Caki2 (cell line): ENCODE measurements around the gene BFSP2. TPM values are rescaled to one million over a fixed set of nuclear protein-coding genes. Genes with fewer than 3 reads are reported as not detected.

Experiments used
- DNase-seq: peaks from one replicate; pipeline ENCODE4 v3.0.0-alpha.2; 2015; ENCODE audit warnings: low read depth
- in situ Hi-C: cut with HindIII; loops from 2 replicates; pipeline ENCODE4 v1.10.0; 2016; ENCODE audit warnings: low sequenced_read_pairs, low pct_unique_long_range_greater_than_20kb, mixed read lengths
- total RNA-seq: library from RNA; depleted of rRNA; stranded (reverse); fragments of >200 nt; shearing (Covaris generic); gene quantifications from 2 replicates; pipeline ENCODE4 v1.2.3, GENCODE V29; 2014; ENCODE audit warnings: low replicate concordance

BFSP2 gene
- total RNA-seq, 1 experiment from 2014 or later, result not detected

- DNase-seq, result no peak
- in situ Hi-C loops, result no loop called here
Observed at GRCh38 chr3:133444423-133444774, 44.5 kb downstream of the BFSP2 start.

GRCh38 chr3:133445108-133445507 is 45.3 kb downstream of the BFSP2 start:
- in situ Hi-C loops, result no loop called here
- no peak for DNase-seq

GRCh38 chr3:133447750-133448477 is 48.1 kb downstream of the BFSP2 start:
- in situ Hi-C loops, result no loop called here
- DNase-seq, result no peak

GRCh38 chr3:133448478-133449122 is 48.7 kb downstream of the BFSP2 start:
- in situ Hi-C loops, result no loop called here
- DNase-seq, result no peak

GRCh38 chr3:133451309-133451708 is 51.5 kb downstream of the BFSP2 start:
- in situ Hi-C loops, result no loop called here
- DNase-seq, result no peak

GRCh38 chr3:133452641-133453319 is 52.9 kb downstream of the BFSP2 start:
- in situ Hi-C loops, result no loop called here
- peak; percentile 13 for DNase-seq

- no peak for DNase-seq
- in situ Hi-C loops, result no loop called here
Observed at GRCh38 chr3:133453383-133453782, 53.5 kb downstream of the BFSP2 start.

GRCh38 chr3:133455281-133455680 is 55.4 kb downstream of the BFSP2 start:
- in situ Hi-C loops, result no loop called here

GRCh38 chr3:133455960-133456359 is 56.1 kb downstream of the BFSP2 start:
- in situ Hi-C loops, result no loop called here
- DNase-seq, result no peak

More at GRCh38 chr3:133455281-133455680, 55.4 kb downstream of the BFSP2 start:
- DNase-seq, result no peak

- no peak for DNase-seq
- in situ Hi-C loops, result no loop called here
Observed at GRCh38 chr3:133457025-133457424, 57.2 kb downstream of the BFSP2 start.

GRCh38 chr3:133457465-133458067 is 57.7 kb downstream of the BFSP2 start:
- DNase-seq, result no peak
- in situ Hi-C loops, result no loop called here

- in situ Hi-C loops, result no loop called here
- no peak for DNase-seq
Observed at GRCh38 chr3:133459400-133459799, 59.5 kb downstream of the BFSP2 start.

GRCh38 chr3:133460809-133461208 is 61.0 kb downstream of the BFSP2 start:
- no peak for DNase-seq

GRCh38 chr3:133461291-133461690 is 61.4 kb downstream of the BFSP2 start:
- DNase-seq, result no peak
- in situ Hi-C loops, result no loop called here

More at GRCh38 chr3:133460809-133461208, 61.0 kb downstream of the BFSP2 start:
- in situ Hi-C loops, result no loop called here

- in situ Hi-C loops, result no loop called here
- peak; percentile 27 for DNase-seq
Observed at GRCh38 chr3:133463347-133463860, 63.5 kb downstream of the BFSP2 start.

GRCh38 chr3:133464573-133464972 is 64.7 kb downstream of the BFSP2 start:
- in situ Hi-C loops, result no loop called here
- peak; percentile 32 for DNase-seq

- no peak for DNase-seq
- in situ Hi-C loops, result no loop called here
Observed at GRCh38 chr3:133466531-133467386, 66.9 kb downstream of the BFSP2 start.

GRCh38 chr3:133467780-133468179 is 67.9 kb downstream of the BFSP2 start:
- in situ Hi-C loops, result no loop called here

More at GRCh38 chr3:133467780-133468179, 67.9 kb downstream of the BFSP2 start:
- DNase-seq, result no peak
